HG03571 (cell line): ENCODE measurements around the gene GPRC6A.

Source experiments
- ATAC-seq: cut with Tn5 transposase; IDR thresholded peaks from one replicate; pipeline ENCODE4 v1.9.1; 2021; ENCODE audit not compliant: unreplicated experiment

GPRC6A gene

GRCh38 chr6:116783852-116784251 is 45.0 kb downstream of the GPRC6A start:
- no peak for ATAC-seq

GRCh38 chr6:116779573-116780164 is 49.2 kb downstream of the GPRC6A start:
- no peak for ATAC-seq

- ATAC-seq: no peak
Observed at GRCh38 chr6:116773886-116774285, 55.0 kb downstream of the GPRC6A start.

- no peak for ATAC-seq
Observed at GRCh38 chr6:116772450-116772849, 56.4 kb downstream of the GPRC6A start.

GRCh38 chr6:116767715-116768114 is 61.2 kb downstream of the GPRC6A start:
- no peak for ATAC-seq

- no peak for ATAC-seq
Observed at GRCh38 chr6:116766506-116767176, 62.2 kb downstream of the GPRC6A start.

GRCh38 chr6:116764961-116765841 is 63.7 kb downstream of the GPRC6A start, which contains the start of gene FAM162B:
Gene FAM162B (minus strand): TSS chr6:116765719. CDS start chr6:116765576, 143 bp downstream.
- ATAC-seq: no peak

- no peak for ATAC-seq
Observed at GRCh38 chr6:116764629-116764960, 64.3 kb downstream of the GPRC6A start.

GRCh38 chr6:116763906-116764628 is 64.8 kb downstream of the GPRC6A start:
- no peak for ATAC-seq

GRCh38 chr6:116763048-116763447 is 65.8 kb downstream of the GPRC6A start:
- ATAC-seq: no peak

- ATAC-seq: no peak
Observed at GRCh38 chr6:116762235-116762634, 66.6 kb downstream of the GPRC6A start.

- ATAC-seq: no peak
Observed at GRCh38 chr6:116761779-116762178, 67.1 kb downstream of the GPRC6A start.

GRCh38 chr6:116745176-116745575 is 83.7 kb downstream of the GPRC6A start:
- no peak for ATAC-seq
